ENCODE results near the gene RBM38.
"Not testable (repeated sequence)": the region's sequence is repeated elsewhere in the genome, so short reads cannot be mapped to it uniquely, and the experiment has no call there.

DNA sequence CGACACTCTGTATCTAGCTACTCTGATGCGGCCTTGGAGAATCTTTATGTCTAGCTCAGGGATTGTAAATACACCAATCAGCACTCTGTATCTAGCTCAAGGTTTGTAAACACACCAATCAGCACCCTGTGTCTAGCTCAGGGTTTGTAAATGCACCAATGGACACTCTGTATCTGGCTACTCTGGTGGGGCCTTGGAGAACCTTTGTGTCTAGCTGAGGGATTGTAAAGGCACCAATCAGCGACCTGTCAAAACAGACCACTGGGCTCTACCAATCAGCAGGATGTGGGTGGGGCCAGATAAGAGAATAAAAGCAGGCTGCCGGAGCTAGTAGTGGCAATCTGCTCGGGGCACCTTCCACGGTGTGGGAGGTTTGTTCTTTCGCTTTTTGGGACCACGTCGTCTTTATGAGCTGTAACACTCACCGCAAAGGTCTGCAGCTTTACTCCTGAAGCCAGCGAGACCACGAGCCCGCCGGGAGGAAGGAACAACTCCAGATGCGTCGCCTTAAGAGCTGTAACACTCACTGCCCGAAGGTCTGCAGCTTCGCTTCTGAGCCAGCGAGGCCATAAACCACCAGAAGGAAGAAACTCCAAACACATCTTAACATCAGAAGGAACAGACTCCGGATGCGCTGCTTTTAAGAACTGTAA lies 42.1 kb upstream of the RBM38 start:
- TF ChIP-seq, protein P1, sequence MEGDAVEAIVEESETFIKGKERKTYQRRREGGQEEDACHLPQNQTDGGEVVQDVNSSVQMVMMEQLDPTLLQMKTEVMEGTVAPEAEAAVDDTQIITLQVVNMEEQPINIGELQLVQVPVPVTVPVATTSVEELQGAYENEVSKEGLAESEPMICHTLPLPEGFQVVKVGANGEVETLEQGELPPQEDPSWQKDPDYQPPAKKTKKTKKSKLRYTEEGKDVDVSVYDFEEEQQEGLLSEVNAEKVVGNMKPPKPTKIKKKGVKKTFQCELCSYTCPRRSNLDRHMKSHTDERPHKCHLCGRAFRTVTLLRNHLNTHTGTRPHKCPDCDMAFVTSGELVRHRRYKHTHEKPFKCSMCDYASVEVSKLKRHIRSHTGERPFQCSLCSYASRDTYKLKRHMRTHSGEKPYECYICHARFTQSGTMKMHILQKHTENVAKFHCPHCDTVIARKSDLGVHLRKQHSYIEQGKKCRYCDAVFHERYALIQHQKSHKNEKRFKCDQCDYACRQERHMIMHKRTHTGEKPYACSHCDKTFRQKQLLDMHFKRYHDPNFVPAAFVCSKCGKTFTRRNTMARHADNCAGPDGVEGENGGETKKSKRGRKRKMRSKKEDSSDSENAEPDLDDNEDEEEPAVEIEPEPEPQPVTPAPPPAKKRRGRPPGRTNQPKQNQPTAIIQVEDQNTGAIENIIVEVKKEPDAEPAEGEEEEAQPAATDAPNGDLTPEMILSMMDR (IDR thresholded peaks at IDR 0.05), result not testable (repeated sequence)
- TF ChIP-seq, protein P2, sequence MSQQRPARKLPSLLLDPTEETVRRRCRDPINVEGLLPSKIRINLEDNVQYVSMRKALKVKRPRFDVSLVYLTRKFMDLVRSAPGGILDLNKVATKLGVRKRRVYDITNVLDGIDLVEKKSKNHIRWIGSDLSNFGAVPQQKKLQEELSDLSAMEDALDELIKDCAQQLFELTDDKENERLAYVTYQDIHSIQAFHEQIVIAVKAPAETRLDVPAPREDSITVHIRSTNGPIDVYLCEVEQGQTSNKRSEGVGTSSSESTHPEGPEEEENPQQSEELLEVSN (IDR thresholded peaks at IDR 0.05; ENCODE audit: borderline replicate concordance, low read depth), result not testable (repeated sequence)
- TF ChIP-seq POLR2A (IDR thresholded peaks at IDR 0.05; ENCODE audit: low read length); EHMT2 (IDR thresholded peaks at IDR 0.05; ENCODE audit: low read depth); FOSB (CRISPR knock-in tag; IDR thresholded peaks at IDR 0.05); EP300 (IDR thresholded peaks at IDR 0.05); CEBPB (IDR thresholded peaks at IDR 0.05); HDAC2 (IDR thresholded peaks at IDR 0.05); MAFK (IDR thresholded peaks at IDR 0.05; ENCODE audit: partially characterized antibody): not testable (repeated sequence)
- TF ChIP-seq, protein P3, sequence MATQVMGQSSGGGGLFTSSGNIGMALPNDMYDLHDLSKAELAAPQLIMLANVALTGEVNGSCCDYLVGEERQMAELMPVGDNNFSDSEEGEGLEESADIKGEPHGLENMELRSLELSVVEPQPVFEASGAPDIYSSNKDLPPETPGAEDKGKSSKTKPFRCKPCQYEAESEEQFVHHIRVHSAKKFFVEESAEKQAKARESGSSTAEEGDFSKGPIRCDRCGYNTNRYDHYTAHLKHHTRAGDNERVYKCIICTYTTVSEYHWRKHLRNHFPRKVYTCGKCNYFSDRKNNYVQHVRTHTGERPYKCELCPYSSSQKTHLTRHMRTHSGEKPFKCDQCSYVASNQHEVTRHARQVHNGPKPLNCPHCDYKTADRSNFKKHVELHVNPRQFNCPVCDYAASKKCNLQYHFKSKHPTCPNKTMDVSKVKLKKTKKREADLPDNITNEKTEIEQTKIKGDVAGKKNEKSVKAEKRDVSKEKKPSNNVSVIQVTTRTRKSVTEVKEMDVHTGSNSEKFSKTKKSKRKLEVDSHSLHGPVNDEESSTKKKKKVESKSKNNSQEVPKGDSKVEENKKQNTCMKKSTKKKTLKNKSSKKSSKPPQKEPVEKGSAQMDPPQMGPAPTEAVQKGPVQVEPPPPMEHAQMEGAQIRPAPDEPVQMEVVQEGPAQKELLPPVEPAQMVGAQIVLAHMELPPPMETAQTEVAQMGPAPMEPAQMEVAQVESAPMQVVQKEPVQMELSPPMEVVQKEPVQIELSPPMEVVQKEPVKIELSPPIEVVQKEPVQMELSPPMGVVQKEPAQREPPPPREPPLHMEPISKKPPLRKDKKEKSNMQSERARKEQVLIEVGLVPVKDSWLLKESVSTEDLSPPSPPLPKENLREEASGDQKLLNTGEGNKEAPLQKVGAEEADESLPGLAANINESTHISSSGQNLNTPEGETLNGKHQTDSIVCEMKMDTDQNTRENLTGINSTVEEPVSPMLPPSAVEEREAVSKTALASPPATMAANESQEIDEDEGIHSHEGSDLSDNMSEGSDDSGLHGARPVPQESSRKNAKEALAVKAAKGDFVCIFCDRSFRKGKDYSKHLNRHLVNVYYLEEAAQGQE (IDR thresholded peaks at IDR 0.05), result not testable (repeated sequence)
